ENCODE data around the gene HTR2B.
A peak's percentile ranks its signal among the peaks of the same experiment; 100 is the strongest.
"Not testable (repeated sequence)": the region's sequence is repeated elsewhere in the genome, so short reads cannot be mapped to it uniquely, and the experiment has no call there.

The HTR2B gene

DNA sequence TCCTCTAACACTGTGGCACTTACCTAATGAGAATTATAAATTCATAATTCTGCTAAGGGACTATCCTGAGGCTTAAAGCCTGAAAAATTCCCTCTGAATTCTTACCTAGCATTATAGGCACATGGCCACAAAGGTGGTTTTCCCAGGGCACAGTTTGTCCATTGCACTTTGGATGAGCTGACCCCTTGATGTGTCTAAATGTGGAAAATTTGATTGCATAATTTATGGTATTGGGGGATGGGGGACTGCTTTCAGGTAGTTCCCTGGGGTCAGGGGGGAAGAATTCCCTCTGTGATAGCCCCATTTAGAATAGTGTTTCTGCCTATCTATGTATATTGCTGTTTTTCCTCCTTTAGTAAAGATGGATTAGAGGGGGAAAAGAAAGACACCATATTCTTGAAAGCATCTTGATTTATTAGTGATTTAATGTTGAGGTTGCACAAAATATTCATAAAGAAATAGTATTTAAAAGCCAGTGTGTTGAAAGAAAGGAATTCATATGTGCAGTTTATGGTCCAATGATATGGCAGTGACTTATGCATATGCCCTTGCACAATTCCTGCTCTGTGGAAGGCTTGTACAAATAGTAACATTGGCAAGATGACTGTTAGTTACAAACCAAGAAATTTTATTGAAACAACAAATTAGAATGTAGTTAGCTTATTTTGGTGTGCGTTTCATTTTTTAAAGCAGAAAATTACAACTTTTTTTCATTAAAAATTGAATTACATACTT, 8.7 kb upstream of the HTR2B start:
- no peak for DNase-seq (ENCODE audit: low read depth in 2 of 2)

DNA sequence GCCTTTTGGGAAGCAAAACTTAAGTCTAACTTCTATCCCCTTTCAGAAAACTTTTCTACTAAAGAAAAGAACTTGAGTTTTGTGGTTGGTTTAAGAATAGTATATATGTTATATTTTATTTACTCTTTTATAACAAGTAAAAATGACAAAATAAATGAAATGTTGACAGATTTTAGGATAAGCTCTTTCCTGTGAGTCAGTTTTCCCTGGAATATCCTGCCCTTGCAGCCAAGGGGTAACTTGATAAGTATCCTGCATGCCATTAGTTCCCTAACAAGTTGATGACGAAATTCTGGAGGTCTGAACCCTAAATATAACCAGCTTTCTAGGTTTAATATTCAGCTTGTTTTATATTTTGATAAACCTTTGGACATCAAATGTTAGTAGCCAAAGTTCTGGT, 7.3 kb upstream of the HTR2B start:
- no peak for DNase-seq (ENCODE audit: low read depth in 2 of 2)

GRCh38 chr2:231130336-231131056, 5.7 kb upstream of the HTR2B start:
- DNase-seq (ENCODE audit: low read depth in 2 of 2), result no peak

GRCh38 chr2:231129216-231129615, 4.4 kb upstream of the HTR2B start:
- no peak for DNase-seq (ENCODE audit: low read depth in 2 of 2)

DNA sequence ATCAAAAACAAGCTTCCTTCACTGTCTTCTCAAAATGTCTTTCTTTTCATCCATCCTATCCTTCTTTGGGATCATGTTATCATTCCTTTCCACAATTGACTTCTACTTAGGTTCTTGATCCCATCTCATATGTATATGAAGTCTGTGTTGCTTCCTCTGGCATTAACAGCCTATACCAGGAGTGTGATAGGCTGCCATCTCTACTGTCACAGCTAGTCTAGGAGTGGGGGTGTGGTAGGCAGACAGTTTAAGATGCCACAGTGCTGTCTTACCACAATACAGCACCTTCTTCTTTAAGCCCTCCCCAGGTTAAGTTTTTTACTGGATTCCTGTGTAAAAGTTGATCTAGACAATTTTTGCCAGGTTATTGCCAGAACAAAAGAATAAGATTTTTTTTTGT, 3.7 kb upstream of the HTR2B start:
- DNase-seq (ENCODE audit: low read depth in 2 of 2), result no peak

DNA sequence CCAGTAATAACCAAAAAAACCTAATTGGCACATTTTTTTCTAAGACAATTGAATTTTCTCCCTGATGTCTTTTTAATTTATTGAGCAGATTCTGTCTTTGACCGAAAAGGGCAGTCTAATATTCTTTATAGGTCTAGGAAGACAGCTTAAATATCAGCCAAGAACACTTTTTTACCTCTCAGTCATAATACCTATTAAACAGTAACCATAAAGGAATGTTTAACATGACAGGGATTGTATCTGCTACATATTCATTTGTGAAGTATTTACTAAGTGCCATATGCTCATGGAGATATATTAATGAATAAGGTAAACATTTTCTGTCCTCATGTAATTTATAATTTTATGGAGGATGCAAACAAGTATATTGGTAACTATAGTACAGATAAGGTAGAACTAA, 3.1 kb upstream of the HTR2B start:
- no peak for DNase-seq (ENCODE audit: low read depth in 2 of 2)

DNA sequence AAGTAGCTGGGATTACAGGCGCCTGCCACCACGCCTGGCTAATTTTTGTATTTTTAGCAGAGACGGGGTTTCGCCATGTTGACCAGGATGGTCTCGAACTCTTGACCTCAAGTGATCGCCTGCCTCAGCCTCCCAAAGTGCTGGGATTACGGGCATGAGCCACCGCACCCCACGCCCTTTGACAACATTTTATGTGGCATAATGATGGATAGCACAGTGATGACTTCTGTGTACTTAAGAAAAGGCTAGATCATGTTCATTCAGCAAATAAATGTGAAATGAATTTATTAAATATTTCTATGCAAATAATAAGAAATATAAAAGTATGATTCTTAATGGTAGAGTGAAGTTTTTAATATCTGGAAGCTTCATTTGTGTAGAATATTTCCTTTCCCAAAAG, 2.6 kb upstream of the HTR2B start:
- no peak for DNase-seq (ENCODE audit: low read depth in 2 of 2)

DNA sequence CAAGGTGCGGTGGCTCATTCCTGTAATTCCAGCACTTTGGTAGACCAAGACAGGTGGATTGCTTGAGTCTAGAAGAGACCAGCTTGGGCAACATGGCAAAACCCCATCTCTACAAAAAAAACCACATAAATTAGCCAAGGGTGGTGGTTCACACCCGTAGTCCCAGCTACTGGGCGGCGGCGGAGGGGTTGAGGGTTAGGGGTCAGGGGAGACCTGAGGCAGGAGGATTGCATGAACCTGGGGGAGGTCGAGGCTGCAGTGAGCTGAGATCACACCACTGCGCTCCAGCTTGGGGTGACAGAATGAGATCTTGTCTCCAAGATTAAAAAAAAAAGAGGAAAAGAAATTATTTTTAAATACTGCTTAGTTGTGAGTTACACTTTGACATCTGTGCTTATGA, 1.3 kb upstream of the HTR2B start:
- DNase-seq (ENCODE audit: low read depth in 2 of 2), result no peak

DNA sequence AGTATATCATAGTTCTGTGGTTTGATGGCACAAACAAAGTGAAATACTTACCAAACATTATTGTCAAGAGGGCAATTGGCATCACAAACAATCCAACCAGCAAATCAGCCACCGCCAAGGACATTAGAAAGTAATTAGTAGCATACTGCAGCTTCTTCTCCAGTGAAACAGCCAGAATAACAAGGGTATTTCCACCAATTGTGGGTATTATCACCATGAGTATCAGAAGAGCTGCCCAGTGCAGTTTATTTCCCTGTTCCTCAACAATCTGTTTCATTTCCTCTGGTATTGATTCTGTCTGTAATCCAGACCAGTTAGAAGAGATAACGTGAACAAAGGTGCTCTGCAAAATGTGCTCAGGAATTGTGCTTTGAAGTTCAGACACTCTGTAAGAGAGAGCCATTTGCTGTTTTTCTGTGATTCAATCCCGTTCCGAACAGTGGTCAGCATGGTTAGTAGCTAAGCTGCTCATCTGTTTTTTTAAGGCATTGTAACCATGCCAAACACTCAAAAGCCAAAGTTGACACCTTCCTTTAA, 1.4 kb downstream of the HTR2B start:
- DNase-seq (ENCODE audit: low read depth in 2 of 2), result no peak

- no peak for DNase-seq (ENCODE audit: low read depth in 2 of 2)
Measured at GRCh38 chr2:231118614-231118942, 6.3 kb downstream of the HTR2B start.

GRCh38 chr2:231117922-231118613, 6.8 kb downstream of the HTR2B start:
- no peak for DNase-seq (ENCODE audit: low read depth in 2 of 2)

DNA sequence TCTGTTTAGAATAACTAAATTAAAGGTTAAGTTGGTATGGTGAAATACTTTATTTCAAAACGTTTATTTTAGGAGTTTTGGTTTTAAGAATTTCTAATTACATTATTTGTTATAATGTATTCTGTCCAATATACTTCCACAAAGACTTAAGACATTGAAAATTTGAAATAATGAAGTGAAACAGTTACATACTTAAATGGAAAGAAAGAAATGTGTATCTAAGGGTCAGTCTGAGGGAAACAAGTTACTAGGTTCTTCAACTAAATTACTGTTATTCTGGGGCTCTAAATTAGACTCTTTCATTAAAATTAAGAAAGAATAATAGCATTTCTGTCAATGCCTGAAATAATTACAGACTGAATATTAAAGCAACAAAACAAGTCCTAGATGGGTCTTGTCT, 7.7 kb downstream of the HTR2B start:
- DNase-seq (ENCODE audit: low read depth in 2 of 2), result no peak

GRCh38 chr2:231115651-231116050, 9.2 kb downstream of the HTR2B start:
- DNase-seq (ENCODE audit: low read depth in 2 of 2), result no peak

- no peak for DNase-seq (ENCODE audit: low read depth in 2 of 2)
Measured at GRCh38 chr2:231113489-231113888, 11.4 kb downstream of the HTR2B start.

- DNase-seq (ENCODE audit: low read depth in 2 of 2), result no peak
Measured at GRCh38 chr2:231111987-231112386, 12.9 kb downstream of the HTR2B start.

GRCh38 chr2:231110551-231110950, 14.3 kb downstream of the HTR2B start:
- no peak for DNase-seq (ENCODE audit: low read depth in 2 of 2)

DNA sequence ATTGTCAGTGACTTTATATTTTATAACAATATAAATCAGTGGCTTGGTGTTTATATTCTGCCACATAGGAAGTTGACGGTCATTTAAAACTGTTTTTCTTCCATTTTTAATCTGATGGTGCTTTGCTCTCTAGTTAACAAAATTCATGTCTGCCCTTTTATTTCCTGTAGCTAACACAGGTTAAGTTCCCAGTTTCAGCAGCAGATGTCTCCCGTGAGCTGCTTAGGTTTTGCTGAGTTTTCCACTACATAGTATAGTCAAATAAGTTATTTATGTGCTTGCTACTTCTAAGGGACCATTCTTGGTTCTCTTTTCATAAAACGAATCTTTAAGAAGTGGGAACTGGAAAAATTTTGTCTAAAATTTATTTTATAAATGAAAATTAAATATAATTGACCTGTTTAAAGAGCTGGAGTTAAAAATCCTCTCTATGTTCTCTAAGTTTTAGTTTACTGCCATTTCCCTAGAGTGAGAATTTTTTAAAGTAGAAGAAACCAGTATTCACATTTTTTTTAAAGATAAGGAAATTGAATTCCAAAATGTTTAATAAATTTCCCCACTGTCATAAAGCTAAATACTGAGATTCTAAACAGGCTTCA, 20.6 kb downstream of the HTR2B start:
- peak; percentile 22 to 47 for DNase-seq (ENCODE audit: low read depth in 2 of 2)

GRCh38 chr2:231102772-231103171, 22.1 kb downstream of the HTR2B start:
- DNase-seq (ENCODE audit: low read depth in 2 of 2), result no peak

GRCh38 chr2:231100990-231101389, 23.9 kb downstream of the HTR2B start:
- no peak for DNase-seq (ENCODE audit: low read depth in 2 of 2)

GRCh38 chr2:231100321-231100720, 24.5 kb downstream of the HTR2B start:
- not testable (repeated sequence) for DNase-seq (ENCODE audit: low read depth in 2 of 2)

DNA sequence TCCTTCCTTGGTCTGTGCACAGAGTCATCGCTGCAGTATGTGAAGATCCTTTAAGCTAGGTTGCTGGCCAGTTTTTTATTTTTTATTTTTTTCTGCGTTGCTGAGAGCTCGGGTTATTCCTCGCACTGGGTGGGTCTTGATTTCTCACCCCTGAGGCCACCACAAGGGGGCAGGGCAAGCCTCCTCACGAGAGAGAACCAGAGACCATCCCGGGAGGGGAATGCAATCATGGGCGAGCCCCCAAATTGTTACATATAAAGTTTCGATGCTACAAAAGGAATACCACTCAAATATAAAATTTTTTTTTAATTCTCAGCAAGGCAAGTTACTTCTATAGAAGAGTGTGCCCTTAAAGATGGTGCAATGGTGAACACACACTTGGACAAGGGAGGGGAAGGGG, 24.9 kb downstream of the HTR2B start:
- no peak for DNase-seq (ENCODE audit: low read depth in 2 of 2)

- no peak for DNase-seq (ENCODE audit: low read depth in 2 of 2)
Measured at GRCh38 chr2:231094736-231095346, 30.0 kb downstream of the HTR2B start.

Measured in stimulated activated CD4-positive, alpha-beta T cell treated with anti-CD3 and anti-CD28 coated beads, Interleukin-1b, Interleukin-23, amount 100 ng/mL, for 4 hours (primary cell).